Measurements from ENCODE around the gene KYNU.
"Not testable (repeated sequence)": the region's sequence is repeated elsewhere in the genome, so short reads cannot be mapped to it uniquely, and the experiment has no call there.

Gene KYNU

GRCh38 chr2:142994665-142995064 is 117.2 kb downstream of the KYNU start:
- in situ Hi-C loops (cut with HindIII; ENCODE audit: low sequenced_read_pairs): loop anchor here (25.0 kb wide), 1 partner anchor 307 kb away; no protein-coding TSS in a partner anchor

GRCh38 chr2:142997231-142997630 is 119.8 kb downstream of the KYNU start:
- in situ Hi-C loops (cut with HindIII; ENCODE audit: low sequenced_read_pairs): loop anchor here (25.0 kb wide), 1 partner anchor 310 kb away; no protein-coding TSS in a partner anchor

DNA sequence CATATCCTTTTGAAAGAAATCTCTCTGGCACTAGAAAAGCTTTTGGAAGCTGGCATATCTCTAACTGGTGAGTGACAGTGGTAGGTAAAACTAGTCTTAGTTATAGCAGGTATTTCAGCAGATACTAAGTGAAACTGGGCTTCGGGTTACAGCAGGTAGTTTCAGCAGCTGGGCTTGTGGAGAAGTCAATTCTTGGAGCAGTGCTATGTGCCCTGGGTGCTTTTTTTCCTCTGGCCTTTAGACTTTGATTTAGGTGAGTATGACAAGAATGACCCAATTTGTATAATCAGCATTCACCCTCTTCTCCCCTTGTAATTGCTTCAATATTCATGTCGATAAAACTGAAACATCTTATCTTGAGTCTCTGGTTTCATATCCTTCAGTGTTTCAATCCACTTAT is 123.1 kb downstream of the KYNU start:
- in situ Hi-C loops (cut with HindIII; ENCODE audit: low sequenced_read_pairs): no loop called here

- in situ Hi-C loops (cut with HindIII; ENCODE audit: low sequenced_read_pairs): no loop called here
These were observed 124.0 kb downstream of the KYNU start for GRCh38 chr2:143001501-143001900.

DNA sequence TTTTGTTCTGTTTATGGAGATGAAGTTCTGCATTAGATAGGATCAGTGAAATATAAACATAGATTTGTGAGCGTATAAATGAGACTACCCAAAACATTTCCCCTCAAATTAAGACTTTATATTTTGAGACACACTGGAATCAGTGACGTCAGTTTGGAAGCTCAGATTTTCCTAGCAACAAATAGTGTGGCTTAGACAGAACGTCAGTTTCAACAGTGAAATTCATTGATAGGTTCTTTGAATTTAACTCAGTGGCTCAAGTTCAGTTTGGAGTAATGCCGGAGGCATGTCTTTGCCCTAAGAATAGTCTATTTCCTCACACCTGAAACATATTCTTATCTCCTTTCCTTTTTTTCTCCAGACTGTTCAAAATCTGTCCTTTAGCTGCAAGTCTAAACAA is 138.2 kb downstream of the KYNU start:
- in situ Hi-C loops (cut with HindIII; ENCODE audit: low sequenced_read_pairs): no loop called here

DNA sequence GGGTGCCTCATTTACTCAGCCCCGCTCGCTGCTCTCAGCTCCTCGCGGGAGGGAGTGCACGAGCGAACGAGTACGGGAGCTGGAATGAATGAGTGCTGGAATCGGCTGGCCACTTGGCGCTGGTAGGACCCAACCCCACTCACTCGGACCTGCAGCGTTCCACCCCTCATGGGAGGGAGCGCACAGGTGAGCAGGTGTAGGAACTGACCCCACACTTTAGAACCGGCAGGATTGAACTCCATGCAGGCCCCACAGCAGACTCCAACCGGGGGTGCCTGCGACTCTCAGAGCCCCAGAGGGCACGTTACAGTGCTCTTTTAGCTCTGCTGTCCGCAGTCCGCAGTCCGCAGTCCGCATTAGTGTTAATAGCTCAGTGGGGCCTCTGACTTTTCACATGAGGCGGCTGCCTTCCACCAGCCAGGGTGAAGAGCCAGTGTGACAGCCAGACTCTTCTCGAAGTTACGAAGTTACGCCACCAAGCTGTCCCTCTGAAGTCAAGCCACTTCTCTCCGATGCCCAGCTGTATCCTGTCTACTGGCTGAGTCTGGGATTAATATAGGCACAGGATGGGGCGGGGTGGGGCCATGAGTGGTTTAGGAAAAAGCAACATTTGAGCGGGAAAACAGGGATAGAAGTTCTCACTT is 149.1 kb downstream of the KYNU start:
- in situ Hi-C loops (cut with HindIII; ENCODE audit: low sequenced_read_pairs): no loop called here

- in situ Hi-C loops (cut with HindIII; ENCODE audit: low sequenced_read_pairs): no loop called here
These were observed 151.7 kb downstream of the KYNU start for GRCh38 chr2:143029141-143029540.

GRCh38 chr2:143030127-143030526 is 152.7 kb downstream of the KYNU start:
- in situ Hi-C loops (cut with HindIII; ENCODE audit: low sequenced_read_pairs): no loop called here

GRCh38 chr2:143034292-143035074 is 157.0 kb downstream of the KYNU start:
- in situ Hi-C loops (cut with HindIII; ENCODE audit: low sequenced_read_pairs): loop anchor here (5.0 kb wide), 1 partner anchor 48 kb away; no protein-coding TSS in a partner anchor

GRCh38 chr2:143051465-143051864 is 174.0 kb downstream of the KYNU start:
- in situ Hi-C loops (cut with HindIII; ENCODE audit: low sequenced_read_pairs): no loop called here

GRCh38 chr2:143053437-143053836 is 176.0 kb downstream of the KYNU start:
- in situ Hi-C loops (cut with HindIII; ENCODE audit: low sequenced_read_pairs): not testable (repeated sequence)

DNA sequence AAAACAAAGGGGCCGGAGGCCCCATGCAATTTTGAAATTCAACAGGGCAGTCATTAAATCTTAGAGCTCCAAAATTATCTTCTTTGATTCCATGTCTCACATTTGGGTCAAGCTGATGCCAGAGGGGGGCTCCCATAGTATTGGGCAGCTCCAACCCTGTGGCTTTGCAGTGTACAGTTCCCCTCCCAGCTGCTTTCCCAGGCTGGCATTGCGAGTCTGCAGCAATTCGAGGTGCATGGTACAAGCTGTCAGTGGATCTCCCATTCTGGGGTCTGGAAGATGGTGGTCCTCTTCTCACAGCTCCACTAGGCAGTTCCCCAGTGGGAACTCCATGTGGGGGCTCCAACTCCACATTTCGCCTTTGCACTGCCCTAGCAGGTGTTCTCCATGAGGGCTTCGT is 179.1 kb downstream of the KYNU start:
- in situ Hi-C loops (cut with HindIII; ENCODE audit: low sequenced_read_pairs): no loop called here

GRCh38 chr2:143058851-143059250 is 181.4 kb downstream of the KYNU start:
- in situ Hi-C loops (cut with HindIII; ENCODE audit: low sequenced_read_pairs): no loop called here

DNA sequence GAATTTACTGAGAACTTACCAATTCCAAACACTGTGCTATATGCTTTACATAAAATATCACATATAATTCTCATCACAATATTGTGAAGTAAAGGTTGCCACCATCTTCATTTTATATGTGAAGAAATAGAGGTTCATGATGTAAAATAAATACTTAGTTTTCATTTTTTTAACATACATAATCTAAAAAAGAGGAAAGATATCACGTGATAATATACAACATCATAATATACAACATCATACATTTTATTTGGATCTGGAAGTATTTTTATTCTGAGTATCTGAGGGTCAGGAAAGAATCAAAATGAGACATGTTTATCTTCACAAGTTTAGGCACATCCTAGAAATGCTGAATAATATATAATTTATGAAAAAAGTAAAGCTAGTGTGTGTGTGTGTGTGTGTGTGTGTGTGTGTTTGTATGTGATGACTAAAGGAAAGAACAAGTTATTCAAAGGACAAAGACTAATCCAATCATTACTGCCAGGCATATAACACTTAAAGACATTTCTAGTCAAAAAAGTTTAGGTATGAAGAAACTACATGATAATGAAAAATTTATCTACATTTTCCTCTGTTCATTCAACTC is 186.2 kb downstream of the KYNU start:
- in situ Hi-C loops (cut with HindIII; ENCODE audit: low sequenced_read_pairs): no loop called here

- in situ Hi-C loops (cut with HindIII; ENCODE audit: low sequenced_read_pairs): no loop called here
These were observed 190.6 kb downstream of the KYNU start for GRCh38 chr2:143068094-143068493.

- in situ Hi-C loops (cut with HindIII; ENCODE audit: low sequenced_read_pairs): no loop called here
These were observed 191.0 kb downstream of the KYNU start for GRCh38 chr2:143068509-143068908.

- in situ Hi-C loops (cut with HindIII; ENCODE audit: low sequenced_read_pairs): no loop called here
These were observed 193.2 kb downstream of the KYNU start for GRCh38 chr2:143070704-143071103.

GRCh38 chr2:143071185-143071876 is 193.9 kb downstream of the KYNU start:
- in situ Hi-C loops (cut with HindIII; ENCODE audit: low sequenced_read_pairs): no loop called here

DNA sequence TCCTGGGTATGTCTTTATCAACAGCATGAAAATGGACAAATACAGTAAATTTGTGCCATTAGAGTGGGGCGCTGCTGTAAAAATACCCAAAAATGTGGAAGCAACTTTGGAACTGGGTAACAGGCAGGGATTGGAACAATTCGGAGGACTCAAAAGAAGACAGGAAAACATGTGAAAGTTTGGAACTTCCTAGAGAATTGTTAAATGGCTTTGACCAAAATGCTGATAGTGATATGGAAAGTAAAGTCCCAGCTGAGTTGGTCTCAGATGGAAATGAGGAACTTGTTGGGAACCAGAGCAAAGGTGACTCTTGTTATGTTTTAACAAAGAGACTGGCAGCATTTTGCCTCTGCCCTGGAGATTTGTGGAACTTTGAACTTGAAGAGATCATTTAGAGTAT is 197.4 kb downstream of the KYNU start:
- in situ Hi-C loops (cut with HindIII; ENCODE audit: low sequenced_read_pairs): not testable (repeated sequence)

DNA sequence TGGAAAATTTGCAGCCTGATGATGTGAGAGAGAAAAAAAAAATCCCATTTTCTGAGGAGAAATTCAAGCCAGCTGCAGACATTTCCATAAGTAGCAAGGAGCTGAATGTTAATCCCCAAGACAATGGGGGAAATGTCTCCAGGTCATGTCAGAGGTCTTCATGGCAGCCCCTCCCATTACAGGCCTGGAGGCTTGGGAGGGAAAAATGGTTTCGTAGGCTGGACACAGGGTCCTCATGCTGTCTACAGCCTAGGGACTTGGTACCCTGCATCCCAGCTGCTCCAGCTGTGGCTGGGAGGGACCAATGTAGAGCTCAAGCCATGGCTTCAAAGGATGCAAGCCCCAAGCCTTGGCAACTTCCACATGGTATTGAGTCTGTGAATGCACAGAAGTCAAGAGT is 198.2 kb downstream of the KYNU start:
- in situ Hi-C loops (cut with HindIII; ENCODE audit: low sequenced_read_pairs): no loop called here

DNA sequence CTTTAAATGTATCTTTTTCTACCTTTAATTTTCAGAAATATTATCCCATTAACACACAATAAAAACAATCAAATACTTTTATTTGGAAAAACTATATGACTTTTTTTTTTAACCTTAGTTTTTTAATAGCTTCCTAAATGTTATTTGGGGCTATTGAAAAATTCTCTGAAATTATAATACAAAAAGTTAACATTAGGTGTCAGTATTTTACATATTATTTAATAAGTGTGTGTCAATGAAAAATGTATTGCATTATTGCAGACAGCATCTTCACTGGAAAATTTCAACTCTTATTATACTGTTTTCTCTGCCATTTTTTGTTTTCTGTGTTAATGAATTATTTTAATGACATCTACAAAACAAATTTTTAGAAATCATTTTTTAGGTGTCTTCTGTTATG is 200.6 kb downstream of the KYNU start:
- in situ Hi-C loops (cut with HindIII; ENCODE audit: low sequenced_read_pairs): no loop called here

Measured in endothelial cell of hepatic sinusoid (primary cell).